Measurements from ENCODE around the gene F10. TPM values are rescaled to one million over a fixed set of nuclear protein-coding genes. Genes with fewer than 3 reads are reported as not detected.

Gene F10
- polyA plus RNA-seq, 1 donor from 2014 or later = not detected

- H3K4me2 ChIP-seq (ENCODE audit: low read length) = no peak overlapping the region
- no peaks in the 10 kb centered on the region for H3F3A ChIP-seq (ENCODE audit: insufficient read depth, low read length, poor library complexity, severe bottlenecking)
- H3K9me2 ChIP-seq (ENCODE audit: insufficient read depth, low read length) = no peaks in the 10 kb centered on the region
- no peak overlapping the region for H3K4me3 ChIP-seq (ENCODE audit: low read length)
- no peaks in the 10 kb centered on the region for H3K9me3 ChIP-seq (ENCODE audit: low read length)
- no peak overlapping the region for H2AFZ ChIP-seq (ENCODE audit: low read depth, low read length)
- H3K9ac ChIP-seq (ENCODE audit: low read length) = no peak overlapping the region
- TF ChIP-seq MXI1 (conservative IDR thresholded peaks at IDR 0.05; ENCODE audit: poor library complexity, severe bottlenecking) = no peak
- H3K27ac ChIP-seq (ENCODE audit: low read length) = no peak overlapping the region
- no peaks in the 10 kb centered on the region for H3K36me3 ChIP-seq (ENCODE audit: insufficient read depth, low read length)
- no peaks in the 10 kb centered on the region for H4K20me1 ChIP-seq (ENCODE audit: insufficient read depth)
- H3K79me2 ChIP-seq (replicated peaks; ENCODE audit: insufficient read depth, low read length) = no peaks in the 10 kb centered on the region
- no peaks in the 10 kb centered on the region for H3K27me3 ChIP-seq (ENCODE audit: insufficient read depth, low read depth, low read length)
Observed at GRCh38 chr13:113146750-113147149, 24.2 kb downstream of the F10 start.

- Histone ChIP-seq H3K4me3 (ENCODE audit: low read length) (no peak overlapping the region), H3K4me2 (ENCODE audit: low read length) (no peak overlapping the region), H3K36me3 (ENCODE audit: insufficient read depth, low read length) (no peaks in the 10 kb centered on the region), H3K27me3 (ENCODE audit: insufficient read depth, low read depth, low read length) (peaks cover 2% of the 10 kb centered on the region), H4K20me1 (ENCODE audit: insufficient read depth) (no peaks in the 10 kb centered on the region), H3K9ac (ENCODE audit: low read length) (no peak overlapping the region), H3F3A (ENCODE audit: insufficient read depth, low read length, poor library complexity, severe bottlenecking) (no peaks in the 10 kb centered on the region), H2AFZ (ENCODE audit: low read depth, low read length) (no peak overlapping the region), H3K27ac (ENCODE audit: low read length) (no peak overlapping the region), H3K79me2 (replicated peaks; ENCODE audit: insufficient read depth, low read length) (no peaks in the 10 kb centered on the region), H3K9me3 (ENCODE audit: low read length) (no peaks in the 10 kb centered on the region), H3K9me2 (ENCODE audit: insufficient read depth, low read length) (no peaks in the 10 kb centered on the region)
- TF ChIP-seq SMC3 (conservative IDR thresholded peaks at IDR 0.05; ENCODE audit: poor library complexity) (no peak), MXI1 (conservative IDR thresholded peaks at IDR 0.05; ENCODE audit: poor library complexity, severe bottlenecking) (no peak), POLR2AphosphoS5 (IDR thresholded peaks at IDR 0.05) (no peak), RAD21 (conservative IDR thresholded peaks at IDR 0.05) (no peak), EP300 (conservative IDR thresholded peaks at IDR 0.05; ENCODE audit: poor library complexity, severe bottlenecking) (no peak), REST (IDR thresholded peaks at IDR 0.05; ENCODE audit: borderline replicate concordance) (no peak), EZH2 (IDR thresholded peaks at IDR 0.05; ENCODE audit: borderline replicate concordance, insufficient read depth, low read length, poor library complexity, severe bottlenecking) (no peak), TAF1 (IDR thresholded peaks at IDR 0.05; ENCODE audit: low read depth) (no peak), CTCF (IDR thresholded peaks at IDR 0.05; ENCODE audit: poor library complexity, severe bottlenecking) (no peak)
Observed at GRCh38 chr13:113147206-113147605, 24.6 kb downstream of the F10 start.

GRCh38 chr13:113148407-113148806 lies 25.8 kb downstream of the F10 start:
- Histone ChIP-seq H3K27me3 (ENCODE audit: insufficient read depth, low read depth, low read length) (peaks cover 14% of the 10 kb centered on the region), H3K4me3 (ENCODE audit: low read length) (no peak overlapping the region), H3K36me3 (ENCODE audit: insufficient read depth, low read length) (no peaks in the 10 kb centered on the region), H2AFZ (ENCODE audit: low read depth, low read length) (no peak overlapping the region), H3K27ac (ENCODE audit: low read length) (no peak overlapping the region), H3K9me2 (ENCODE audit: insufficient read depth, low read length) (no peaks in the 10 kb centered on the region), H3F3A (ENCODE audit: insufficient read depth, low read length, poor library complexity, severe bottlenecking) (no peaks in the 10 kb centered on the region), H3K9ac (ENCODE audit: low read length) (no peak overlapping the region), H3K4me2 (ENCODE audit: low read length) (no peak overlapping the region), H4K20me1 (ENCODE audit: insufficient read depth) (no peaks in the 10 kb centered on the region), H3K9me3 (ENCODE audit: low read length) (no peaks in the 10 kb centered on the region), H3K79me2 (replicated peaks; ENCODE audit: insufficient read depth, low read length) (no peaks in the 10 kb centered on the region)
- no peak for TF ChIP-seq SMC3 (conservative IDR thresholded peaks at IDR 0.05; ENCODE audit: poor library complexity)
- TF ChIP-seq REST (IDR thresholded peaks at IDR 0.05; ENCODE audit: borderline replicate concordance) = no peak
- TF ChIP-seq EP300 (conservative IDR thresholded peaks at IDR 0.05; ENCODE audit: poor library complexity, severe bottlenecking) = no peak
- no peak for TF ChIP-seq POLR2AphosphoS5 (IDR thresholded peaks at IDR 0.05)
- no peak for TF ChIP-seq TAF1 (IDR thresholded peaks at IDR 0.05; ENCODE audit: low read depth)
- no peak for TF ChIP-seq CTCF (IDR thresholded peaks at IDR 0.05; ENCODE audit: poor library complexity, severe bottlenecking)

Measured in neural cell (in vitro differentiated cells).